ENCODE results near the gene DNAAF5.
"Not testable (repeated sequence)": the region's sequence is repeated elsewhere in the genome, so short reads cannot be mapped to it uniquely, and the experiment has no call there.

DNAAF5 gene

GRCh38 chr7:747186-747585 lies 20.7 kb downstream of the DNAAF5 start:
- DNase-seq (ENCODE audit: low read depth) = no peak

- no peak for DNase-seq (ENCODE audit: low read depth)
Measured at GRCh38 chr7:748446-748845, 21.9 kb downstream of the DNAAF5 start.

DNA sequence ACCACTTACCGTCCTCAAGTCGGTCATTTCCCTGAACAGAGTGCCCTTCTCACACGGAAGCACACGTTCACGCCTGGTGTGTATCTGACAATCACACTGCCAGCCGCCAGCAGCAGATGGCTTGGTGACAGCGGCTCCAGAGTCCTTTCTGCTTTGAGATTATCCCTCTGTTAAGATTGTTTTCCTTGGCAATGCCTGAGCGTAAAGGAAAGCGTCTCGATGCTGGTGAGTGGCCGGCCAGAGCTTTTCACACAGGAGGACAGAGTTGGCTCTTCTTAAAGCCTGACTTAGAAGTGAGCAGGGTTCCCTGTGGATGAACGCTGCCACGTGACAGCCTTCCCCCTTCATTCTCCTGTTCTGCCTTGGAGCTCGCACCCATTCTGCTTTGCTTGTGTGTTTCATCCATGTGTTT lies 22.6 kb downstream of the DNAAF5 start:
- no peak for DNase-seq (ENCODE audit: low read depth)

DNA sequence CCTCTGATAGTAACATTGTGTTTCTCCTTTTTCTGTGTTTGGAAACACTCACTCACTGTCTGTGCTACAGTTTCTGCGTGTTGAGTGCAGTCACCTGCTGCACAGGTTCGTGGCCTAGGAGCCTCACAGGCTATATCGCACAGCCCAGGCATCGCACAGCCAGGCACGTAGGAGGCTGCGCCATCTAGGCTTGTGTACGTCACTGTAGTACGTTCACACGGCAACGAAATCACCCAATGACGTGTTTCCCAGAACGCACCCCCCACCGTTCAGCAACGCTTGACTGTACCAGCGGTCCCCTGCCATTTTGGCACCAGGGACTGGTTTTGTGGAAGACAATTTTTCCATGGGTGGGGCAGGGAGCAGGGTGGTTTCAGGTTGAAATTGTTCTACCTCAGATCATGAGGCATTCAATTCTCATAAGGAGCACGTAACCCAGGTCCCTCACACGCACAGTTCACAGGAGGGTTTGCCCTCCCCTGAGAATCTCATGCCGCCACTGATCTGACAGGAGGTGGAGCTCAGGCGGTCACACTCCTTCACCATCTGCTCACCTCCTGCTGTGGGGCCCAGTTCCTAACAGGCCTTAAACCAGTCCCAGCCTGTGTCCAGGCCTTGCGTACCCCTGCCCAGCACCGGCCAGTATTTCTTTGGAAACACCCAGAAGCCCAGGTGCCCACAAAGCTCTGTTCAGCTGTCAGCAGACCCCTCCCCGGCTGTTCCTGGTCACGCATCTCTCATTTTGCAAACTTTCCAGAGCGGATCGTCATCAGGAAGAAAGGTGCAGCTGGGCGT lies 23.8 kb downstream of the DNAAF5 start:
- no peak for DNase-seq (ENCODE audit: low read depth)

GRCh38 chr7:751826-752225 lies 25.3 kb downstream of the DNAAF5 start:
- no peak for DNase-seq (ENCODE audit: low read depth)

GRCh38 chr7:752256-752655 lies 25.8 kb downstream of the DNAAF5 start:
- DNase-seq (ENCODE audit: low read depth) = not testable (repeated sequence)

DNA sequence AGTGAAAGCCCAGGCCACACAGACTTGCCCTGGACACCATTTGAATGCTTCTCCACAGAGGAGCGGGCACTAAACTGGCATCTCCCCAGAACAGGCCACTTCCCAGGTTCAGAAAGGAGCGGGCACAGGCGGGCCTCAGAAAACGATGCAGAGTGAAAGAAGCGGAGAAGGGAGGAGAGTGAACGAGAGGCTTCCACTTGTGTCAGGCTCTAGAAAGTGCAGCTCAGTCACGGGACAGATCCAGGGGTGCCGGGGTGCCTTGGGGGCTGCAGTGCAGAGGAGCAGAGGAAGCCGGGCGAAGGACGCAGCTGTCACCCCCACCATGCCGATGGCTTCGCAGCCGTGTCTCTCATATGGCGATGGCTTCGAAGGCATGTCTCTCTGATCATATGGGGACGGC lies 26.7 kb downstream of the DNAAF5 start:
- no peak for DNase-seq (ENCODE audit: low read depth)

GRCh38 chr7:754531-755412 lies 28.3 kb downstream of the DNAAF5 start:
- DNase-seq (ENCODE audit: low read depth) = no peak

DNA sequence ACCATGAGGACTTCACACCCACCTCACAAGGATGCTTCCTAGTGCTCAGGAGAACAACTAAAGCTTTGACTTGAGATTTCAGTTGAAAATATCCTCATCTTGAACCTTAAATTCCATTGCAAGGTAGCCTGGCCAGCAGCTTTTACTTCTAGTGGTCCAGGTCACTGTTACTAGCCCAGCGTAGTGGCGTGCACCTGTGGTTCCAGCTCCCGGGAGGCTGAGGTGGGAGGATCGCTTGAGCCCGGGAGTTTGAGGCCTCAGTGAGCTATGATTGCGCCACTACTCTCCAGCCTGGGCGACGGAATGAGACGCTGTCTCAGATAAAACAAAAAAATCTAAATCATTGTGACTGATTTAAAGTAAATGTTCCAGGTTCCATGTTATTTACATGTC lies 28.9 kb downstream of the DNAAF5 start:
- no peak for DNase-seq (ENCODE audit: low read depth)

DNA sequence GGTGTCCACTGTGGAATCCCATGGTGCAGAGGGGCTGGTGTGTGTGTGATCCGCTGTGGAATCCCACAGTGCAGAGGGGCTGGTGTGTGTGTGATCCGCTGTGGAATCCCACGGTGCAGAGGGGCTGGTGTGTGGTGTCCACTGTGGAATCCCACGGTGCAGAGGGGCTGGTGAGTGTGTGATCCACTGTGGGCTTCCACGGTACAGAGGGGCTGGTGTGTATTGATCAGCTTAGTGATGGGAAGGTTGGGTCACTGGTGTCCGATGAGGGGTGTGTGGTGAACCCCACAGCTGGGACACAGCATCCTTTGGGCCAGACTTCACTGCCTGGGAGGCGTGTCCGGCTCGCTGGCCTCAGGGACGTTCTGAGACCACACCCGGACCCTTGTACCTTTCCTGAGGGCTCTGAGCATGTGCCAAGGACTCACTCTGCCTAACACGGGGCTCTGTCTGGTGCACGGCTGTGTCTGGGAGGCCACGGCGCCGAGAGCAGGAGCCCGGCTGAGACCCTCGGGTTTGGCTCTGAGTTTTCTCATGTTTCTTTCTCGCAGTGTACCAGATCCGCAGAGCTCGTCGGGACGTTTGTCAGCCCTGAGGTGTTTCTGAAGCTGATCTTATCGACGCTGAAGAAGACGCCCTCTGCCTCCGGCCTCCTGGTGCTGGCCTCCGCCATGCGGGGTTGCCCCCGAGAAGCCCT lies 29.9 kb downstream of the DNAAF5 start:
- no peak for DNase-seq (ENCODE audit: low read depth)

- DNase-seq (ENCODE audit: low read depth) = no peak
Measured at GRCh38 chr7:756928-757560, 30.5 kb downstream of the DNAAF5 start.

- DNase-seq (ENCODE audit: low read depth) = no peak
Measured at GRCh38 chr7:757741-758163, 31.3 kb downstream of the DNAAF5 start.

- DNase-seq (ENCODE audit: low read depth) = no peak
Measured at GRCh38 chr7:759569-759968, 33.1 kb downstream of the DNAAF5 start.

- DNase-seq (ENCODE audit: low read depth) = no peak
Measured at GRCh38 chr7:760006-760405, 33.5 kb downstream of the DNAAF5 start.

GRCh38 chr7:761101-761500 lies 34.6 kb downstream of the DNAAF5 start:
- no peak for DNase-seq (ENCODE audit: low read depth)

GRCh38 chr7:761631-762030 lies 35.1 kb downstream of the DNAAF5 start:
- no peak for DNase-seq (ENCODE audit: low read depth)

DNA sequence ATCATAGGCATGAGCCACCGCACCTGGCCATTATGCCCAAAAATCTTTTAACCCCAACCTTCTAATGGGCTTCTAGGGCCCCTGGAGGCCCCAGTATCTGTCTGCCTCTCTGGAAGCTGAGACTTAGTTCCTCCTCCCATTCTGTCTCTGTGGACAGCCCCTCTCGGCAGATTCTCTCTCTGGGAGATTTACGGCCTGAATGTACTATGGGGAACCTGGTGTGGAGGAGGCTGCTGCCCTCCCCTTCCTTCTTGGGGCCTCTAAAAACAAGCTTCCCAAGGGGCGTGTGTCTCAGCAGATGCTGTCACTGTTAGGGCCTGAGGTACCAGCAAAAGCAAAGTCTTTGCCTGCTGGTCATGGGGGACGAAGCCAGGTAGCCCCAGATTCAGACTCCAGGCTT lies 36.4 kb downstream of the DNAAF5 start:
- no peak for DNase-seq (ENCODE audit: low read depth)

DNA sequence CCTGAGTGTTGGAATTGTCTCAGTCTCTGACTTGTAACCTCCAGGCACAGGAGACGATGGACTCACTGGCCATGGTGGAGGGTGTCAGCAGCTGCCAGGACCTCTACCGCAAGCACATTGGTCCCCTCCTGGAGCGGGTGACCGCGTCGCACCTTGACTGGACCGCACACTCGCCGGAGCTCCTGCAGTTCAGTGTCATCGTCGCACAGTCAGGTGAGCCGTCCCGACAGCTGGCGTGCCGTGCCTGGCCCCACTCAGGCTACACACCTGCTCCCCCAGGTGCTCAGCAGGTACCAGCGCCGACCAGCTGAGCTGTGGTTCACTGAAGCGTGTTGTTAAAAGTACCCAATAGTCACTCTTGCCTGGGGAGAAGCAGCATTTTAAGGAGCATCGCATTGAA lies 37.3 kb downstream of the DNAAF5 start:
- no peak for DNase-seq (ENCODE audit: low read depth)

- DNase-seq (ENCODE audit: low read depth) = no peak
Measured at GRCh38 chr7:765383-765782, 38.9 kb downstream of the DNAAF5 start.

GRCh38 chr7:767580-767940 lies 41.1 kb downstream of the DNAAF5 start:
- no peak for DNase-seq (ENCODE audit: low read depth)

DNA sequence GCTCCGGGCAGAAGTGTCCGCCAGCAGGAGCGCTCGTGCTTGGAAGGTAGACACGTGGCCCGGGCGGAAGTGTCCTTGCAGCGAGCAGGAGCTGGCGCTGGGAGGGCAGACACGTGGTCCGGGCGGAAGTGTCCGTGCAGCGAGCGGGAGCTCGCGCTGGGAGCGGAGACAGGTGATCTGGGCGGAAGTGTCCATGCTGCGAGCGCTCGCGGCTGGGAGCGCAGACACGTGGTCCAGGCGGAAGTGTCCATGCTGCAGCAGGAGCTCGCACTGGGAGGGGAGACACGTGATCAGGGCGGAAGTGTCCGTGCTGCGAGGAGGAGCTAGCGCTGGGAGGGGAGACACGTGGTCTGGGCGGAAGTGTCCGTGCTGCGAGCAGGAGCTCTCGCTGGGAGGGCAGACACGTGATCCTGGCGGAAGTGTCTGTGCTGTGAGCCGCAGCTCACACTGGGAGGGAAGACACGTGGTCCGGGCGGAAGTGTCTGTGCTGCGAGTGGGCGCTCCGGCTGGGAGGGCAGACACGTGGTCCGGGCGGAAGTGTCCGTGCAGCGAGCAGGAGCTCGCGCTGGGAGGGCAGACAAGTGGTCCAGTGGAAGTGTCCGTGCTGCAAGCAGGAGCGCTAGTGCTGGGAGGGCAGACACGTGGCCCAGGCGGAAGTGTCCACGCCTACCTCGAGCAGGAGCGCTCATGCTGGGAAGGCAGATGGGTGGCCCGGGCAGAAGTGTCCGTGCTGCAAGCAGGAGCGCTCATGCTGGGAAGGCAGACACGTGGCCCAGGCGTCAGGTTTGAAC lies 41.6 kb downstream of the DNAAF5 start:
- DNase-seq (ENCODE audit: low read depth) = no peak
